Natural killer cell (primary cell): ENCODE results near the gene BANF1. TPM values are rescaled to one million over a fixed set of nuclear protein-coding genes. Genes with fewer than 3 reads are reported as not detected.

Experiments used
- ATAC-seq, 3 donors: fragments of 150-1000 bp in 2 of 3; fragments of 200-7000 bp in 1 of 3; cut with Tn5 transposase; 1 replicate in 1 of 3; 2 replicates in 2 of 3; pipeline ENCODE4 v1.10.0; 2021; ENCODE audit warnings: mild to moderate bottlenecking in 2 of 3, moderate library complexity in 2 of 3
- DNase-seq, 2 donors: peaks; one replicate each; pipeline versions ENCODE4 v3.0.0 to v3.0.0-alpha.2; 2013 to 2021; ENCODE audit warnings: mixed read lengths in 1 of 2
- H3K27ac ChIP-seq: one replicate; pipeline ENCODE4 v1.5.1; 2013; ENCODE audit warnings: mild to moderate bottlenecking, low read length
- H3K27me3 ChIP-seq: one replicate; pipeline ENCODE4 v1.6.1; 2013; ENCODE audit warnings: low read length; ENCODE audit not compliant: control insufficient read depth, insufficient read depth
- H3K36me3 ChIP-seq: one replicate; pipeline ENCODE4 v1.6.1; 2013; ENCODE audit warnings: low read length; ENCODE audit not compliant: control insufficient read depth, insufficient read depth
- H3K4me1 ChIP-seq: one replicate; pipeline ENCODE4 v1.6.1; 2013; ENCODE audit warnings: low read length; ENCODE audit not compliant: control insufficient read depth, insufficient read depth
- H3K4me3 ChIP-seq: one replicate; pipeline ENCODE4 v1.5.1; 2013; ENCODE audit warnings: low read length
- H3K9me3 ChIP-seq: one replicate; pipeline ENCODE4 v1.6.1; 2013; ENCODE audit warnings: low read length; ENCODE audit not compliant: control insufficient read depth, insufficient read depth
- H3K27ac Mint-ChIP-seq, 2 donors: one replicate each; pipeline ENCODE4 v1.8.0; 2022; ENCODE audit warnings: mild to moderate bottlenecking in 2 of 2, mixed read lengths in 2 of 2, moderate library complexity in 1 of 2
- H3K27me3 Mint-ChIP-seq, 2 donors: one replicate each; pipeline ENCODE4 v1.8.0; 2022; ENCODE audit warnings: low read depth in 2 of 2, mixed read lengths in 2 of 2
- H3K36me3 Mint-ChIP-seq: one replicate; pipeline ENCODE4 v1.8.0; 2022; ENCODE audit warnings: mixed read lengths
- H3K4me1 Mint-ChIP-seq, 2 donors: one replicate each; pipeline ENCODE4 v1.8.0; 2022; ENCODE audit warnings: mixed read lengths in 2 of 2
- H3K4me3 Mint-ChIP-seq: one replicate; pipeline ENCODE4 v1.8.0; 2022; ENCODE audit warnings: mild to moderate bottlenecking, moderate library complexity, mixed read lengths
- H3K9me3 Mint-ChIP-seq, 2 donors: one replicate each; pipeline ENCODE4 v1.8.0; 2022; ENCODE audit warnings: mixed read lengths in 2 of 2
- CTCF ChIP-seq: fragments of 200-600 bp; IDR thresholded peaks from one replicate; pipeline ENCODE4 v1.8.0; 2022; ENCODE audit warnings: antibody characterized with exemption
- WGBS: methylation state at CpG from one replicate; pipeline ENCODE4 v1.1.7; 2013; ENCODE audit warnings: missing lambda C conversion rate; ENCODE audit not compliant: insufficient coverage; 5-methylcytosine and 5-hydroxymethylcytosine counted together
- intact Hi-C: fragments of 100-400 bp; cut with micrococcal nuclease; formaldehyde crosslinking; loops from one replicate; pipeline ENCODE4 v1.14.2; 2022
- total RNA-seq, 4 donors: library from RNA; stranded (reverse); fragments of 120-200 nt in 1 of 4; gene quantifications; one replicate each; pipeline versions ENCODE4 v1.2.3 to v1.2.4, GENCODE V29; 2013 to 2022

The BANF1 gene
- total RNA-seq, 3 donors from 2014 or later (not counting 1 experiment from before 2014, with no cell fraction given), result 87.8 to 107 (median 90.4) TPM

- Histone ChIP-seq H3K36me3 (peaks cover 28% of the 10 kb centered on the region), H3K4me3 (peak within 1 kb of the TSS; percentile 75), H3K4me1 (peaks cover 40% of the 10 kb centered on the region), H3K9me3 (no peaks in the 10 kb centered on the region), H3K27me3 (no peaks in the 10 kb centered on the region), H3K27ac (peak within 1 kb of the TSS; percentile 93)
- H3K4me3 Mint-ChIP-seq, result peak within 1 kb of the TSS; percentile 99
- TF ChIP-seq CTCF, result no peak
- no peaks in the 10 kb centered on the region for H3K36me3 Mint-ChIP-seq
- intact Hi-C loops, result loop anchor here (1.0 to 5.0 kb wide), 5 partner anchors 28 to 101 kb away; partner anchors contain the start of genes BANF1, C11orf68, CCDC85B and DRAP1
- H3K27me3 Mint-ChIP-seq, result no peaks in the 10 kb centered on the region
- DNase-seq, result peak; percentile 90 to 99
- peaks cover 24 to 40% of the 10 kb centered on the region in 2 donors for H3K4me1 Mint-ChIP-seq
- no peaks in the 10 kb centered on the region for H3K9me3 Mint-ChIP-seq
- WGBS, result under 1% methylated on average over 97 of the region's 97 CpGs
- ATAC-seq, result peak; percentile 93 to 97 (median 95)
- peak within 1 kb of the TSS; percentile 96 to 98 for H3K27ac Mint-ChIP-seq
Measured at GRCh38 chr11:65961267-65962140, 40.8 kb upstream of the BANF1 start, which contains the start of gene SART1. Gene SART1 (plus strand): TSS chr11:65961734. CDS start chr11:65961781, 47 bp downstream.

GRCh38 chr11:65962141-65962564 lies 40.1 kb upstream of the BANF1 start:
- Mint-ChIP-seq H3K27ac (peak overlapping the region; percentile 96 to 98), H3K9me3 (no peaks in the 10 kb centered on the region), H3K36me3 (no peaks in the 10 kb centered on the region), H3K27me3 (no peaks in the 10 kb centered on the region), H3K4me1 (peaks cover 24 to 40% of the 10 kb centered on the region in 2 donors), H3K4me3 (peak overlapping the region; percentile 99)
- H3K27ac ChIP-seq, result peak overlapping the region; percentile 59
- DNase-seq (peak in 1 of 2 donors; percentile 78), ATAC-seq (no peak)
- no peaks in the 10 kb centered on the region for H3K9me3 ChIP-seq
- peak overlapping the region; percentile 75 for H3K4me3 ChIP-seq
- no peak for TF ChIP-seq CTCF
- H3K4me1 ChIP-seq, result peaks cover 33% of the 10 kb centered on the region
- no peaks in the 10 kb centered on the region for H3K27me3 ChIP-seq
- intact Hi-C loops, result loop anchor here (5.0 kb wide), 1 partner anchor 70 kb away; the partner anchor contains the start of gene CCDC85B
- 6% methylated on average over 13 of the region's 13 CpGs for WGBS
- peaks cover 35% of the 10 kb centered on the region for H3K36me3 ChIP-seq

DNA sequence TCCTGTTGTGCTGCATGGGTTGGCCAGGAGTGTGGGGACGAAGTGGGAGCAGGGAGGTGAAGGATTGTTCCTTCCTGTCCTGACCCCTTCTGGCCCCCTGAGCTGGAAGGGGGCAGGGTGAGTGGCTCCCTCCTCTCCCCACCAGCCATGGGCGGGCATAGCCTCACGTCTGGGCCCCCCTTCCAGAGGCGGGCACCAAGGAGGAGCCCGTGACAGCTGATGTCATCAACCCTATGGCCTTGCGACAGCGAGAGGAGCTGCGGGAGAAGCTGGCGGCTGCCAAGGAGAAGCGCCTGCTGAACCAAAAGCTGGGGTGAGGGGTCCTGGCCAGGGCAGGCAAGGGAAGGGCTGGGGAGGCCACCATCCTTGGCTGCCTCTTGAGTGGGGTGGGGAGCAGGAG lies 37.4 kb upstream of the BANF1 start:
- Mint-ChIP-seq H3K4me1 (peaks cover 24 to 52% of the 10 kb centered on the region in 2 donors), H3K27ac (no peak overlapping the region), H3K4me3 (no peak overlapping the region)

More for the DNA sequence above, 37.4 kb upstream of the BANF1 start:
- Histone ChIP-seq H3K36me3 (peaks cover 60% of the 10 kb centered on the region), H3K9me3 (no peaks in the 10 kb centered on the region), H3K4me3 (no peak overlapping the region), H3K27ac (no peak overlapping the region), H3K4me1 (peaks cover 28% of the 10 kb centered on the region), H3K27me3 (no peaks in the 10 kb centered on the region)
- WGBS, result 98% methylated on average over 10 of the region's 10 CpGs
- intact Hi-C loops, result loop anchor here (5.0 kb wide), 1 partner anchor 73 kb away; the partner anchor contains the start of gene CCDC85B
- H3K27me3 Mint-ChIP-seq, result no peaks in the 10 kb centered on the region
- ATAC-seq (no peak), DNase-seq (no peak)
- no peak for TF ChIP-seq CTCF
- no peaks in the 10 kb centered on the region for H3K36me3 Mint-ChIP-seq
- H3K9me3 Mint-ChIP-seq, result no peaks in the 10 kb centered on the region
